RKO (cell line): ENCODE measurements around the gene TMF1.

ENCODE experiments used
- DNase-seq: peaks from one replicate; pipeline ENCODE4 v3.0.0-alpha.2; 2016; ENCODE audit warnings: low spot score

Gene TMF1, protein sequence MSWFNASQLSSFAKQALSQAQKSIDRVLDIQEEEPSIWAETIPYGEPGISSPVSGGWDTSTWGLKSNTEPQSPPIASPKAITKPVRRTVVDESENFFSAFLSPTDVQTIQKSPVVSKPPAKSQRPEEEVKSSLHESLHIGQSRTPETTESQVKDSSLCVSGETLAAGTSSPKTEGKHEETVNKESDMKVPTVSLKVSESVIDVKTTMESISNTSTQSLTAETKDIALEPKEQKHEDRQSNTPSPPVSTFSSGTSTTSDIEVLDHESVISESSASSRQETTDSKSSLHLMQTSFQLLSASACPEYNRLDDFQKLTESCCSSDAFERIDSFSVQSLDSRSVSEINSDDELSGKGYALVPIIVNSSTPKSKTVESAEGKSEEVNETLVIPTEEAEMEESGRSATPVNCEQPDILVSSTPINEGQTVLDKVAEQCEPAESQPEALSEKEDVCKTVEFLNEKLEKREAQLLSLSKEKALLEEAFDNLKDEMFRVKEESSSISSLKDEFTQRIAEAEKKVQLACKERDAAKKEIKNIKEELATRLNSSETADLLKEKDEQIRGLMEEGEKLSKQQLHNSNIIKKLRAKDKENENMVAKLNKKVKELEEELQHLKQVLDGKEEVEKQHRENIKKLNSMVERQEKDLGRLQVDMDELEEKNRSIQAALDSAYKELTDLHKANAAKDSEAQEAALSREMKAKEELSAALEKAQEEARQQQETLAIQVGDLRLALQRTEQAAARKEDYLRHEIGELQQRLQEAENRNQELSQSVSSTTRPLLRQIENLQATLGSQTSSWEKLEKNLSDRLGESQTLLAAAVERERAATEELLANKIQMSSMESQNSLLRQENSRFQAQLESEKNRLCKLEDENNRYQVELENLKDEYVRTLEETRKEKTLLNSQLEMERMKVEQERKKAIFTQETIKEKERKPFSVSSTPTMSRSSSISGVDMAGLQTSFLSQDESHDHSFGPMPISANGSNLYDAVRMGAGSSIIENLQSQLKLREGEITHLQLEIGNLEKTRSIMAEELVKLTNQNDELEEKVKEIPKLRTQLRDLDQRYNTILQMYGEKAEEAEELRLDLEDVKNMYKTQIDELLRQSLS

DNA sequence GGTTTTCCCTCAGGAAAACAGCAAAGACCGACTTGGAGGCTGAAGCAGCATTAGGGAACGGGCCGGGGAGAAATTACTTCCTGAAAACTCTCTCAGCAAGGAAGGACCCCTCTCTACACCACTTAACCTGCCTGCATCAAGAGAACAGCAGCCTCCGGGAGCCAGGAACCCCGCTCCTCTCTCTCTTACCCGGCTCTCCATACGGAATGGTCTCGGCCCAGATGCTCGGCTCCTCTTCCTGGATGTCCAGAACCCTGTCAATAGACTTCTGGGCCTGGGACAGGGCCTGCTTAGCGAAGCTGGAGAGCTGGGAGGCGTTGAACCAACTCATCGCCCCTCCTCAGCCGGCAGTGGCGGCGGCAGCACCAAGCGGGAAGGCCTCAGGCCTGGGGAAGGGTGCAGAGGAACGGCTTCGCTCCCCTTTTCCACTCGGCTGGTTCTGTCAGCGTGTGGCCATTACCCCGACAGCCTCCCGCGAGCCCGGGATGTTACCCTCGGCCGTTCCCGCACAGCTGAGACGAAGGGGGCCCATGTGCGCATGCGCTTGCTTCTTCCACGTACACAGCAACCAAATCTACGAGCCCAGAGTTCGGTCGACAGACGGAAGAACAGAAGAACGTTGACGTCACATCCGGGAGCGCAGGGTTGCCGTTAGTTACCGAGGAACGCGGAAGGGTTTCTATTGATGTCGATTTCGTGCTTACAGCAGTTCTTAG, at the start of gene TMF1:
Gene TMF1 (minus strand): TSS at position 578 of the 716 bp plus-strand sequence. CDS start 247 bp downstream, at position 331.
- peak; percentile 99 for DNase-seq

DNA sequence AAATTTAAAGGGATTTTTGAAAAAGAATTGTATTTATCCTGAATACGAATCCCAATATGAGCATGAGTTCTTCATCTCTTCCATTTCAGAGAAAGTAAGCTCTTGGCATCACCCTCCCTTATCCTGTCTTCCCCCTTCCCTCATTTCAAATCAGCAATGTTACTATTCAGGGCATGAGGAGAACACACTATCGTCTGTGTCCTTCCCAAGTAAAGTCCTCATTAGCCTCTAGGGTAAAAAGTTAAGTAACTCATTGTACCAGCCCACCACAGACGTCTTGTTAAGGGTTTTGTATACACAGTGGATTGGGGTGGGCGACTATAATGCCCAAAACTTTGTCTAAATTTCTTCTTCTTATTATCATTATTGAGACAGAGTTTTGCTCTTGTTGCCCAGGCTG, 47.4 kb upstream of the TMF1 start:
- no peak for DNase-seq

DNA sequence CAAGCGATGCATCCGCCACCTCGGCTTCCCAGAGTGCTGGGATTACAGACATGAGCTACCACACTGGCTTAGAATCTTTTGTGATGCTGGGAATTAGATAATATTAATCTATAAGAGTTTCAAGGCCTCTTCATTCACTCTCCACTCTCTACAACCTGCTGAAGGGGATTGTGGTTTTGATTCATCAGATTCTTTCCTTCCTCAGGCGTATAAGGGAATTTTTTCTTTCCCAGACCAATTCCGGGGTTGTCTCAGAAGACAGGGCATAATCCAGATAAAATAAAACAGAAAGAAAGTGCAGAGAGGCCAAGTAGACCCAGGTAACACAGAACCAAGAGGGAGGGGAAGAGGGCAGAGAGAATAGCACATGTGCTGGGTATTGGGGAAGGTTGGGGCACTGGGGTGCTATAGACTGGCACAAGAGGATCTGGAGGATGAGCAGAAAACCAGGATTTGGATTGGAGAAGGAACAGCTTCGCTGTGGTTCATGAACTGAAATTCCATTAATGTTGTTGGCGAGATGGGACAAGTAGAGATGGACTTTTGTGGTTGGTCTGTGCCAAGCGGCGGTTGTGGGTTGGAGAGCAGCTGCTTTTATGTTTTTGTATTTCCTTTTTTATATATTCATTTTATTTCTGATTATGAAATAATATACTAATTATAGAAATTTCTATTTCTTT, 45.4 kb upstream of the TMF1 start:
- DNase-seq = no peak

DNA sequence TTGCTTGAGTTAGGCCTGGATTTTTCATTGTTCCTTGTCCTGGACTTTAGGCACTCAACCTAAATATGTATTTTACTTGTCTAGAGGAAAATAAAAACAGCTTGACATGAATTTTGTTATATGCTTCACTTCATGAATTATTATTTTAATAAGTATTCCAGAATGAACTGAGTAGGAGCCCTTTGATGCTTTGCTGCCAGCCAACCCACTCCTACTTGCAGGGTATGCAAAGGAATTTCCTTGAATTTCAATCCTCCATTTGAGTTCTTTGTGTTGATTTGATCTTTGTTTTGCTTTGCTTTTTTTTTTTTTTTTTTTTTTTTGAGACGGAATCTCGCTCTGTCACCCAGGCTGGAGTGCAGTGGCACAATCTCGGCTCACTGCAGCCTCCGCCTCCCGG, 44.2 kb upstream of the TMF1 start:
- DNase-seq = no peak

DNA sequence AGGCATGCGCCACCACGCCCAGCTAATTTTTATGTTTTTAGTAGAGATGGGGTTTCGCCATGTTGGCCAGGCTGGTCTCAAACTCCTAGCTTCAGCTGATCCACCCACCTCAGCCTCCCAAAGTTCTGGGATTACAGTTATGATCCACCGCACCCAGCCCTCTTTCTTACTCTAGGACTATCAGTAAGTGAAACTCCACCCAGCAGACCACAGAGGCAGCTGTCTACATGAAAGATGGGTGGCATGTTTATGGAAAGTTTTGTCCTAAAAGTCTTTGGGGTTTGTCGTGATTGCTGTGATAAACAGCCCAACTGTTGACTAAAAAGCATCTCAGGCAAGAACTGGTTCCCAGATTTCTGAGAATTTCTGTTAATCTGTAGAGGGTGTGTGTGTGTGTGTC, 43.5 kb upstream of the TMF1 start:
- no peak for DNase-seq

DNA sequence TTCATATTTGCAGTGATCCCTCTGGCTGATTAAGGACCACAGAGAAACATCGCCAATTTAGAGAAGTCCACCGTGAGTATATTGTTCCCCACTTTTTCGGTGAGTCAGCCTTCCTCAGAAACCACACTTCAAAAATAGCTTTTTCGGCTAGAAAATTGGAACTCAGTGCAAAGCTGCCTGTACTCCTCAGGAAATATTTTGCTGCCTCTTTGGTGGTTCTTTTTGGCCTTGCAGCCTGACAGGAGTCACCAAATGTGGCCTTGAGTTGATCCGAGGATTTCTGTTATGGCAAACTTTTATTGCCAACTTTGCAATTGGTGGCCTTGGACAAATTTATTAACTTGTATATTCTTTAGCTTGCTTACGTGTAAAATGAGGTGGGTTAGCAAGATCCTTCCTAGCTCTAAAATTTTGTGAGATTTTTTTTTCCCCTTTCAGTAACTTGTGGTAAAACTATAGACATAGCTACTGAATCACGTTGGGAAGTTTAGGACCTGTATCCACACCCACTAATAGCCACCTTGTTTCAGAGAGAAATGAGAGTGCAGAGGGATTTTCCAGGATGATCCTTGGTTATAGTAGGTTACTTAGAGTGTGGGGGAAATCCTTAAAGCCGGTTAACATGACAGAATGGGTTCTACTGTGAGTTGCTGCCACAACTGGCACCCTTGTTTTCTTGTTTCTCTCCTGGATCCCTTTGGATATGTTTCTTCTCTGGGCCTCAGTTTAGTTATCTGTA, 42.5 kb upstream of the TMF1 start:
- no peak for DNase-seq

DNA sequence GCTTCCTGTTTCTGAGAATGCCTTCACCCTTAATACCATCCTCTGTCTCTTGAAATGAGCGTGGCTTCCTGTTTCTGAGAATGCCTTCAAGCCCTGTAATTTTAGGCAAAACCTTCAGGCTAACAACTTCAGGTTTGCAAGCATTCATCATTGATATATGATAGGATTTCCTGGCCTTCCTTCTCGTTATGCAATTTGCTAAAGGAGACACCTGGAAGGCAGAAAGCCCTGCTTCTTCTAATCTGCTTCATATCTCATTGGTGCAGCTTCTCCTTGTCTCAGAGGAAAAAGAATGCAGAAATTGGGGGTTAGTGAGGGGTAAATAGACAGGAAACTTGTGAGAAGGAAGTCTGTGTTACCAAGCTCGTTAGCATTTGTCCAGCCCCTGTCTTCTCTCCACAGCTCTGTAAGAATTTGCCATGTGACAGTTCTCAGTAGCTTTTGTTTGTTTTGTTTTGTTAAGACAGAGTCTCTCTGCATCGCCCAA, 39.9 kb upstream of the TMF1 start:
- no peak for DNase-seq

DNA sequence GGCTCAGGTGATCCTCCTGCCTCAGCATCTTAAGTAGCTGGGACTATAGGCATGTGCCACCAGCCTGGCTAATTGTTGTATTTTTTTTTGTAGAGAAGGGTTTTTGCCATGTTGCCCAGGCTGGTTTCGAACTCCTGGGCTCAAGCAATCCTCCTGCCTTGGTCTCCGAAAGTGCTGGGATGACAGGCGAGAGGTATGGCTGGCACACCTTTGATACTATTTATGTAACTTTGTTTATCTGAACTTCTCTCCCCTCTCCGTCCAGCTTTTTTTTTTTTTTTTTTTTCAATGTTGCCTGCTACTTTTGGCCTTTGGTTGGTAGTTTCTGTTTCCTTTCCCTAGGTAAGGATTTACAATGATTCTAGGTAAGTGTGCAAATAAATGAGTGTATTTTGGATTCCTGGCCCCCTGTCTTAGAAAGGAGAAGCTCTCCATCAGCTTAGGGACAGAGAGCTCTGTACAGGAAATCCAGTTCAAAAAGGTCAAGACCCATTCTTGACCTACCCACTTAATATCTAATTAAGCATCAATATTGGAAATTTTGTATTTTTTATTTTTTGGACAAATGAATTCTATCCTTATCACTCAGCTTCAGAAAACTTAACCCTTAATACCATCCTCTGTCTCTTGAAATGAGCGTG, 39.4 kb upstream of the TMF1 start:
- DNase-seq = no peak

DNA sequence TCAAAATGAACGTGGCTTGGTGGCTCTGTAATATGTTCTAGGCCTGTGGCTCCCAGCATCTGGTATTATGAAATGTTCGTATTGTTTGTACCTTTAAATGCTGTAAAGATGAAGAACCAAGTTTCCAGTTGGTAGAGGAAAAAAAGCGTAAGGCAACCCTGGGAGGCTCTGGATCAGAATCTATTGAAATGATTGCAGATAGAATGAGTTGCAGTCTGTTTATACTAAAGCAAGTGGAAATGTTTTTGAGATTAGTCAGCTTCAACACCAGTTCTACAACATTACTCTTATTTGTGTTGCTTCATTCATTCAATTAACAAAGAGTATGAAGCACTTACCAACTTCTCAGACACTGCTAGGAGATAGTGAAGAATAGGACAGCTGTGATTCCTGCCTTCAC, 37.9 kb upstream of the TMF1 start:
- DNase-seq = peak; percentile 29

DNA sequence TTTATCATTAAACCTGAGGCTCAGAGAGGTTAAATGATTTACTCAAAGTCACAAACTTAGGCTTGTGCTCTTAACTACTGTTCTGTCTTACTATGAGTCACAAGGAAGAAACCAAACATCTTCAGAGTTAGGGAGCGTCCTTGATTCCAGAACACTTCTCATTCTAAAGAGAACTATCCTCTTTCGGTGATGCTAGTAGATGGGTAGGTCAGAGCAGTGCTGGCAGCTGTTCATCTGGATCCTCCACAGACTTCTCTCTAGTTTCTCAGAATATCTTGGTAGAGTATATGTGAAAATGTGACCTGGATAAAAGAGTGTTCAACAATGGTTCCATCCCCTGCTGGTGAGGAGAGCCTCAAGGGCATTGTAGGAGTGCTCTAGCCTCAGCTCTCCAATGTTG, 35.9 kb upstream of the TMF1 start:
- peak; percentile 29 for DNase-seq

DNA sequence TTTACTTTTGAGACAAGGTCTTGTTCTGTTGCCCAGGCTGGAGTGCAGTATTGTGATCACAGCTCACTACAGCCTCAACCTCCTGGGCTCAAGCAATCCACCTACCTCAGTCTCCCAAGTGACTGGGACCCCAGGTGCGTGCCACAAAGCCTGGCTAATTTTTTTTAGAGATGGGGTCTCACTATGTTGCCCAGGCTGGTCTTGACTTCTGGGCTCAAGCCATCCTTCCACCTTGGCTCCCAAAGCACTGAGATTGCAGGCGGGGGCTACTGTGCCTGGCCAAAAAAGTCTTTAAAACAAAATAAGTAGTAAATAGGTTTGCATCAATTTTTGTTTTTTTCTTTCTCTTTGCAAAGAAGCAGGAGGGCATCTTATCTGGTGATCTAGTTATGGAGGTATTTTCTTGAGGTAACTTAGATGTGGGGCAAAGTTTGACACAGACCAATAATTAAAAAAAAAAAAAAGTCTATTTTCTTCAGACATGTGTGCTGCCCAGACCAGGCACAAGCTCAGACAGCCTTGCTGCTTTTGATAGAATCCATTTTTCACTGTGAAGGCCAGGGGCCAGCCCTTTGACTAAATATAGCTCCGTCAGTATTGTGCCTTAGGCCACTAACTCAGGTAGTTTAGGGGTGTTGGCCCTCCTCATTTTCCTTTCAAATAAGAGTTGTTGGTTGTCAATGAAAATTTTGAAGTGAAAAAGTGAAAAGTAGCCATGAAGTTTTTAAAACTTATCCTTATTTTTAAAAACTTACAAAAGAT, 35.1 kb upstream of the TMF1 start:
- no peak for DNase-seq

DNA sequence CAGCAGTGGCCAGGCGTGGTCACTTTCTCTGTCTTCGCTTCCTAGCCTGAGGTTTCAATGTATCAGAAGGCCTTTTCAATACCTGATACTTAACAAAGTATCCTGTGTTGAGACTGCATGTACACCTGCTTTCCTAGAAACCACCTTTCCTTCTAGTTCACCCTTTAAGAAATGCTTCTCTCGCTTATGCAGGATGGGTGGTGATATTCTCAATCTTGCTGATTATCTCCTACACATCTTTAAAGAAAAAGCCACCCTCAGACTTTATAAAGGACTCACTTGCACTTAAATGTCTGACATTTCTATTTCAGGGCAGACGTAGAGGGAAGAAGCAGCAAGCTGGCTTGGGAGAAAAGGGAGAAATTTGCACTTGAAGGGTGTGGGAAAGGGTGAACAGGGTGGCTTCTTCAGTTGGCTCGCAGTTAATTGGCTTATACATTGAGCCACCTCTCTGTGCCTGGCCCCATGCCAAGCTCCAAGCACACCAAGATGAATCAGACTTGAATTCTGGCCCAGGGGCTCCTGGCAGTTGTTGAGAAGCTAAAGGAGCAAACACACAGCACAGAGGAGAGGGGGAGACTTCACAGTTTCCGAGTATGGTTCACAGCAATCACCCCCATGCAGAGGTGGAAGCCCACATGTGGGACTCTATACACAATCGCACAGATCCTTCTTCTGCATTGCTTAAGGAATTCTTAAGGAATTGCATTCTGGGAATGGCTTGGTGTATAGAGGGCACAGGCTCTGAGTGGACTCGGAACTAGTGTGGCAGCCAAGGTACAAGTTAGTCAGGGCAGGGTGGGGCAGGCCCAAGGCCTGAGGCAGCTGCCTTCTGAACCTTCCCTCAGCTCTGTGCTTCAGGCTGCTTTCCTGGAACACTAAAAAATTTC, 33.9 kb upstream of the TMF1 start:
- DNase-seq = peak; percentile 94

DNA sequence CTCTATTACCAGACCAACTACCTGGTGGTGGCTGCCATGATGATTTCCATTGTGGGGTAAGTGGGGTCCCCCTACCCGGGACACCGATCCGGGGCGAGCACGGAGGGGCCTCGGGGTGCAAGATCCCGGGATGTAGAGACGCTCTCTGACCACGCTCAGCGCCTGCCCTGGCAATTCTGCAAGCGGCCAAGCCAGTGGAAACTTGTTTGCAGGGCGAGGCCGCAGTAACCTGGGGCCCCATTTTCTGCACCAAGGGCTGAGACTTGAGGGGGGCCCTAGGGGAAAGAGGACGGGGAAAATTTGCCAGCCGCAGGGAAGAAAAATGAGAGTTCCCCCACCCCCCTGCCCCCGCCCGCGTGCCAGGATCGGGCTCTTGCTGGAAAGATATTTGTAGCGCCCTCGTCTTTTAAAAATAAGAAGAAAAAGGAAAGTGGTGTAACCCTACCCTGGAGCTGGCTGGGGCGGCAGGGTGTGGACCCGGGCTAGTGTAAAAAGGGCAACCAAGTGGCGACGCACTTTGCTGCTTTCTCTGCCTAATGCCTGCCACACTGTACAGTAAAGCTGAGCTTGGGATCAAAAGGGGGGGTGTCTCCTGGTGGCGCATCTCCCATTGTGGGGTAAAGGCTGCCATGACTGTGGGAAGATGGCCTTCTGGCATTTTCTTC, 33.2 kb upstream of the TMF1 start:
- DNase-seq = peak; percentile 33

DNA sequence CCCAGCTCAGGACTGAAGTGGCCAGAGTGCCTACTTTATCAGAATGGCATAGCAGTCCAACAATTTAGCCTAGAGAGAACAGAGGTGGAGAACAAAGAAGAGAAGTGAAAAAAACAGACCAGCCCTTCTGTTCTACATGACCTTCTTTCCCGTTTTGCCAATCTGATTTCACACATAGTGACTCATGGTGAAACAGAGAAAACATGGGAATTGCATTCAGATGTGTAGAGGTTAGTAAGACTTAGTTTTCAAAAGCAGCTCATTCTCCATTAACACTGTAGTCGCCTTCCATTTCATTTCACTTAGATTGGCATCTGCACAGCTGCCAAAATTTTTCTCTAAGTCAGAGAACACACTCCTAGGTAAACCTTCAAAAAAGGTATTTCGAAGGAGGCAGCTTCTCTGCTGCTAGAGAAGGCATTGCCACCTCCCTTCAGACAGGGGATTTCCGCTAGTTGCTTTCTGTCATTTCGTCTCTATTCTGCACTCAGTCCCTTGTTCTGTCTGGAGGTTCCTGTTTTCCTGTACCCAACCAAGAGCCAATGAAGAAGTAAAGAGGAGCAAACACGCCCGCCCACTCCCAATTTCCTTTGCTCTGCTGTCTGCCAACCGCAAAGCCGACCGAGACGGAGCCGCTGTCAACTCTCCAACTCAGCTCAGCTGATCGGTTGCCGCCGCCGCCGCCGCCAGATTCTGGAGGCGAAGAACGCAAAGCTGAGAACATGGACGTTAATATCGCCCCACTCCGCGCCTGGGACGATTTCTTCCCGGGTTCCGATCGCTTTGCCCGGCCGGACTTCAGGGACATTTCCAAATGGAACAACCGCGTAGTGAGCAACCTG, 32.4 kb upstream of the TMF1 start, which contains the start of gene ARL6IP5:
Gene ARL6IP5 (plus strand): TSS at position 612 of the 842 bp plus-strand sequence. CDS start 111 bp downstream, at position 723.
- peak; percentile 94 for DNase-seq

DNA sequence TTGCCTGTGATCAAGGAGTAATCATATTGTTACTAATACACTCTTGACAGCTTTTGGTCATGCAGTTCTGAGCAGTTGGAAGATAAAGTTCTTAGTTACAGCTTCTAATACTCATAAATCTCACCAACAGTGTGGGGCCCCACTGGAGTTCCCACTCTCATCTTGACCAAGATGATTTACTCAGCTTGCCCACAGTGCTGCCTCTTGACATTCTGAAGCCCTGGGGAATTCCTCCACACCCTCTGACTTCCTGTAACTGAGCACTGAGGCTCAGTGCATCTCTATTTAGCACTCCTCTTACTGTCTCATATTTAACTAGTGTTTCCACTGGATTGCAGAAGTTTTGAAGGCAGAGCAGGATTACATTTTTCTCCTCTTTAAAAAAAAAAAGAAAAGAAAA, 30.7 kb upstream of the TMF1 start:
- DNase-seq = no peak

DNA sequence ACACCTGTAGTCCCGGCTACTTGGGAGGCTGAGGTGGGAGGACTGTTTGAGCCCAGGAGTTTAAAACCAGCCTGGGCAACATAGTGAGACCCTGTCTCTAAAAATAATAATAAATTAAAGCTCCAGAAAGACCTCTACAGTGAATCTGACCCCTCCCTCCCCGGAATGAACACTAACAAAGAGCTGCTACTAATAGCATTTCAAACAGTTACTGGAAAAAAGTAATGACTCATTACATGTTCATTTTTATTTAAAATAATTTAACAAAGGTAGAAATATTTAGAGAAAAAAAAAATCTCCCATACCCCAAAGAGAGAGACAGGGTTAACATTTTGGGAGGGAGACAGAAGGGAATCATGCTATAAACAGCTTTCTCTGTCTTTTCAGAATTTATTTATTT, 30.2 kb upstream of the TMF1 start:
- no peak for DNase-seq
